ENCODE measurements around the gene ARHGAP22.

Gene ARHGAP22

DNA sequence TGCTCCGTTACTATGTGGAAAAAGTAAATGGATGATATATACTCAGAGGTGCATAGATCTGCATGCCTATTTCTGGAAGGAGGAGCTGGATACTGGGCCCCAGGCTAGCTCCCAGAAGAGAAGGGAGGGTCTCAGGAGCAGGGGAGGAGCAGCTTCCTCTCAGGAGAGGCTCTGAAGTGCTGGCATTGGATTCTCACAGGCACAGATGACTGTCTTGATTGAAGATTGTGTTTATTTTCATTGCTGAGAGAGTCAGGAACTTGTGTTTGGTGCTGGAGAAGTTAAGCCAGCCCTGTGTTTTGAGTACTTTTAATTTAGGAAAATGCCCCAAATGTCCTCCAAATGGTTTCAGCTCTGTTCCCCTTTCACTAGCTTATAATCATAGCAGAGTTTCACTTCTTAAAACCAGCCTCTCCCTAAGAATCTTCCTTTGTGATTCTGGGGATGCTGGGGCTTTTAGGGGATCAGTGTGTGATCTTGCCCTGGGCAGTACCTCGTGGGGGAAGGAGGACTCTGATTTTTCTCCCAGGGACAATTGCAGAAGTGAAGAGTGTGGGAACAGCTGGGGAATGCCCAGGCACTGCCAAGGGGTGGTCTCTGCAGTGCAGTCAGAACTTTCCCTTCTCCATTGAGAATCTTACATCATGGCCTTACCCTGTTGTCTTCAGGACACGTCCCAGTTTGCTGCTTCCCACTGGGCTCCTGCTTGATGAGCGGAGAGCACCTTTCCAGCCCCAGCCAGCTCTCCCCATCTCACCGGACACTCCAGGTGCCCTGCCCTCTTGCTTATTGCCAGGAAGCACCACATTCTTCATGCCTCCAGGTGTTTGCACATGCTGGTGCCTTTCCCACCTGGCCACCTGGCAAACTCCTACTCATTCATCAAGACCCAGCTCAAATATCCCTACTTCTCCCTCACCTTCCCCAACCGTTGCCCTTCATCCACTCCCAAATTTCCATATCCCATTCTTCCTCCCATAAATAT, 102.8 kb downstream of the ARHGAP22 start:
- in situ Hi-C loops (cut with MboI; ENCODE audit: low sequenced_read_pairs) = no loop called here

DNA sequence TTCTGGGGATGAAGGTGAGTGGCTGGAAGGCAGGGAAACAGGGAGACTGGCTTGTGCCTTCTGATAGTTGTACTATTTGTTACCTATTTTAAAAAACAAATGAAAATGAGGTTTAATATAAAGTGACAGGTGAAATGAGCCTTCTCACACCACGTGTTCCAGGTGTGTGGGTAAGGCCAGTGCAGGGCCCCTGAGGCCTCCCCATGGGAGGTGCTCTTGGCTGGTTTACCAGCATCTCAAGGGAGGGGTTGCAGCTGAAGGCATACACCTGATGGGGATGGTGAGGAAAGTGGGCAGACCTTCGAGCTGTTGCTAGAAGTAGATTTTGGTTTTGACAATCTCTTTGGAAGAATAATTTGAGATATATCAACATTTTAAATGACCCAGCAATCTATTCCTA, 103.6 kb downstream of the ARHGAP22 start:
- in situ Hi-C loops (cut with MboI; ENCODE audit: low sequenced_read_pairs) = no loop called here

DNA sequence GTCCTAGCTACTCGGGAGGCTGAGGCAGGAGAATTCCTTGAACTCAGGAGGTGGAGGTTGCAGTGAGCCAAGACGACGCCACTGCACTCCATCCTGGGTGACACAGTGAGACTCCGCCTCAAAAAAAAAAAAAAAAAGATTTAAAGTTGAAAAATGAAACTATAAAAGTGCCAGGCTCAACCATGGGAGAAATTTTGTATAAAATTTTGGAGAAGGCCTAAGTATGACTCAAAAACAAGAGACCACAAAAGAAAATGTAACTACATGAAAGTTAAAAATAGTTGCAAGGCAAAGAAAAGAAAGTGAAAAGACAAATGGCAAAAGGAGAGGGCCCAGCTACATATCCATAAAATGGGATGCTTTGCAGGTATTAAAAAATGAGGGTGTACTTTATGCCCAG, 104.1 kb downstream of the ARHGAP22 start:
- in situ Hi-C loops (cut with MboI; ENCODE audit: low sequenced_read_pairs) = no loop called here

DNA sequence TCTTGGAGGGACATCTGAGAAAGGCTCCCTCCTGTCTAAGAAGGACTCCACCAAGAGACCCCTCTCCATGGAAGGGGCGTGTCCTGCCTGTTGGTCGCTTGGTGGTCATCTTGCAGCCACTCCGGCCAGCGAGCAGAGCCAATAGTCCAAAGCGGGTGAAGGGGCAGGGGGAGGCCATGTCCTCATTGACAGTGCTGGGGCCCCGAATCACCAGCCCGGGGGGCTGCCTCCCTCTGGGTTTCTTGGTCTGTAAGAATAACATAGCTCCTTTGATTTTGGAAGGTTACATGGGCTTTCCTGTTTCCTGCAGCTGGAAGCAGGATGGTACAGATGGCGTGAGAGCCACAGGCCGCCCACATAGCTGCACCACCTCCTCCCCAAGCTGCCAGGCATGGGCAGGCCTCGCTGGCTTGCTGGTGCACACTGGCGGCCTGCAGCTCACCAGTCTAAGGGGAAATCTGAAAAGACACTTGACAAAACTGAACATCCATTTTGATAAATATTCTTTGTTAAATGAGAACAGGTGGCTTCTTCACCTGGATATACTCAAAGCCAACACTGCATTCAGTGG, 105.8 kb downstream of the ARHGAP22 start:
- in situ Hi-C loops (cut with MboI; ENCODE audit: low sequenced_read_pairs) = no loop called here

DNA sequence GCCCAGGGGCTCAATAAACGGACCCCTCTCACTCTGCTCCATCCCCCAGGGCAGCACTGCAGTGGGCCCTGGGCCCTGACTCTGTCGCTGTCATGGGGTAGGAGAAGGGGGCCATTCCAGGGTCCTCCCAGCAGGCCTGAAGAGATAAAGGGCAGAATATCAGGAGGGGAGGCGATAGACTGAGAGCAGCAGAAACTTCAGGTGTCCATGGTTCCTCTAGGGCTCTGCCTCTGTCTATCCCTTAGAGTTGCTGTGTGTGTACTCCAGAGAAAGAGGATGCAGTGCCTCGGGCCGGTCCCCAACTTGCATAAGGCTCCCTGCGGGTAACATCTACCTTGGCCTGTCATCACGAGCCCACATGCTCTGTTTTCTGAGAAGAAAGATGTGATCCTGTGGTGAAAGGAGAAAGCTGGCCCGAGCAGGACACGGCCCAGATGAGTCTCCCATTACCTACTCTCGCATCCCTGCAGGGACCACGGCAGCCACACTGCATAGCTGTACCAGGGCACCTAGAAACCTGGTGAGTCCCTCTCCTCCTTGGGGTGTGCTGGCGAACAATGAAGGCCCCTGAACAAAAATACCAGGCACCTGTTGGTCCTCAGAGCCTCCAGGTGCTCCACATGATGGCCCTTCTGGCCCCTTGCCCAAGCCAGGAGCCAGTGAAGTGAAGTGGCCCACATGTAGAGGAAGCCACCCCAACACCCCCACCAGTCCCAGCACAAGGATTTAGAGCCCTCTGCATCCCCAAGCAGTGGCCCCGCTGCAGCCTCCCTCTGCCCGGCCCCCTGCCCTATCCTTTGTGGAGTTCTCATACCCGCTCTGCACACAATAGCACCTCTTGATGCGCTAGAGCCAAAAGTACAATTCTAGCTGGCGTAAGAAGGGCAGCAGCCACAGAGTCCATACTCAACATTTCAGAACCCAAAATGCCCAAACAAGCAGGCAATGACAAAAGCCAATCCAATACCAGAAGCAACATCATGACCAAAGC, 106.8 kb downstream of the ARHGAP22 start:
- in situ Hi-C loops (cut with MboI; ENCODE audit: low sequenced_read_pairs) = no loop called here

DNA sequence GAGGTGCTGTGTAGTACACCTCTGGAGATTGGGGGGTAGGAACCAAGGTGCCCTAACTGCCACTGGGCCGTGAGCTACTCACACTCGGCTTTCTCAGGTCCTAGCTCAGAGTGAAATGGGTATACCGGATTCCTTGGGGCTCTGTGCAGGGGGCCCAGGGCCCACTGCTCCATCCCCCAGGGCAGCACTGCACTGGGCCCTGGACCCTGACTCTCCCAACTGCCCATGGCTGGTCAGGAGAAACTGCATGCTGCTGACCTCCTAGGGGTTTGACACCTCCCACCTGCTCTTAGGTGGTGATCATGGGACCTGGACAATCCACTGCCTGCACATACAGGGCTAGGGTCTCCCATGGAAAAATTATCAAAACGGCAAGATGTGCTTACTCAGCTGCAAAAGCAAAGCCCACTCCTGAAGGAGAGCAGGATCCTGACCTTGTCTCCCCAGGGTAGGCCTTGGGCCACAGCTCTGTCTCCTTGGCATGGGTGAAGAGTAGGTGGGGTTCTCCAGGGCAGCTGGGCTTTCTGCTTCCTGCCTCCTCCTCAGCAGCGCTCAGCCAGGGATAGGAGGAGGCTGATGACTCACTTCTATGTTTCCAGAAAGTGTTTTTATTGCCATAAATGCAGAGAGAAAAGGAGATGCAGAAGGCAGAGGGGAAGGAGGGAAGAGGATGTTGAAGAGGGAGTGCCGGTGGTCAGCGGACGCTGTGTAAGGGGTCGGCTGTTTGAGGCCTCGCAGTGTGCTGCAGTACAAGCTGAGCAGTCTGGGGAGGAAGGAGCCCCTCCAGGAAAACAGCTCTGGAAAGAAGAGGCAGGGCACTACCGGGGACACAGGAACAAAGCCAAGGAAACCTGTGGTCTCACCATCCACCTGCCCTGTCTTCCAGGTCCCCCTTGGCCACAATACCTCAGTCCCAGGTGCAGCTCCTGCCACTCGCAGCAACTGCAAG, 107.8 kb downstream of the ARHGAP22 start:
- in situ Hi-C loops (cut with MboI; ENCODE audit: low sequenced_read_pairs) = no loop called here

DNA sequence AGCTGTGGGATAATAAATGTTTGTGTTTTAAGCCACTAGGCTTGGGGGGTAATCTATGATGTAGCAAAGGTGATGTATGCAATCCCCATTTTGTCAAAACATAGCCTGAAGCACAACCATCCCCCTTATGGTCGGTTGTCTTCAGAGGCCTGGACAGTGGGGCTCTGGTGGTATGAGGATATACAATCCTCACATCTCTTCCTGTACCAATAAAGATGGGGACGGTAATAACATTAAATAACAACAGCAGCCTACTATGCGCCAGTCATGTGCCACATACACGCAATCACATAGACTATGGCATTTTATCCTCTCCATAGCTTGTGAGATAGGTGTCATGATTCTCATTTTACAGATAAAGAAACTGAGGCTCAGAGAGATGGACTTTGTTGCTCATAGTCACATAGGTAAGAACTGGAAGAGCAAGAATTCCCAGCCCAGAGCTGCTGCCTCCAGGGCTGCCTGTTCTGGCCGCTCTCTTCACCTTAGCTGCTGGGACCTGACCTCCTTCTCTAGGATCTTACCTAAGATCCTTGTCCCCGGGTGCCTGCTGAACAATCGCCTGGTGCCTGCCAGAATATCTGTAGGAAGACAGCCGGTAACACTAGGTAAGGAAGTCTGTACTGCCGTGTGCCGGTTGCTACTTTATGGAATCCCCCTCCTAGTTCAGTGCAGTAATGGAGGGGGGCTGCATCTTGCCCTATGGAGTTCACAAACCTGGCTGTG, 108.6 kb downstream of the ARHGAP22 start:
- in situ Hi-C loops (cut with MboI; ENCODE audit: low sequenced_read_pairs) = no loop called here

DNA sequence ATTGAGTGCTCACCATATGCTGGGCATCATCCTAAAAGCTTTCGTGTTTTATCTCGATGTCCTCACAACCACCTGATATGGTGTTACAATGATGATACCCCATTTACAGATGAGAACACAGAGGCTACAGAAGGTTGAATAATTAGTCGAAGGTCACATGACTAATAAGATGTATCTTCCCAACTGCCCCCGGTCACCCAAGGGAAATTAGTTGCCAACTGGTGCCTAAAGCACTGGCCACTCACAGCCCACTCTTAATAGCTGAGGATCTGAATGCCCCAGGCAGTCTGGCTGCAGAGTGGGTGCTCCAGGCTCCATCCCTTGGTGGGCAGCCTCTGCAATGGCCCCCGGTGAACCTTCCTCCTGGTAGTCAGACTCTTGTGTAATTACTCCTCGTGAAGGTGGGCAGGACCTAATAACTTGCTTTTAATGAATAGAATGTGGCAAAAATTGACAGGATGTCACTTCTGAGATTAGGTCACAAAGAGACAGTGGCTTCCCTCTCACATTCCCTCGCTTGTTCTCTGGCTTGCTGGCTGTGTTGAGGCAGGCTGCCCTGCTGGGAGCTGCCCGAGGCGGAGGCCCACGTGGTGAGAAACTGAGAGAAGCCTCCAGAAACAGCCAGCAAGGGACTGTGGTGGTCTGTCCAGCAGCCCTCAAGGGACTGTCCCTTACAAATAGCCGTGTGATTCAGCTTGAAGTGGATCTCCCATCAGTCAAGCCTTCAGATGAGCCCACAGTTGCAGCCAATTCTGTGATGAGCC, 109.4 kb downstream of the ARHGAP22 start:
- in situ Hi-C loops (cut with MboI; ENCODE audit: low sequenced_read_pairs) = no loop called here

DNA sequence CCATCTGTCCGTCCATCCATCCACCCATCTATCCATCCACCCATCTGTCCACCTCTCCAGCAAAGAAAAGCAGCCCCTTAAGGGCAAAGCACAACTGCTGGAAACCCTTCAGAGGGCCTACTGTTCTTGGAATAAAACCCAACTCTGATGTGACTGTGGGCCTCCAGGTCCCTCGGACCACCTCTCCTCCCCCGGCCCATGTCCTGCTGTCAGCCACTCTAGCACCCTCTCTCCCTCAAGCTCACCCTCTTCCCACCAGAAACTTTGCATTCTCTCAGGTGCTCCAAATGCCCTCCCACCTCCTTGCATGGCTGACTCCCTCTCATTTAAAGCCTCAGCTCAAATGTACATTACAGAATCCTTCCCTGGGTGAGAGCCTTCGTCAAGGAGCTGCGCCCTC, 110.3 kb downstream of the ARHGAP22 start:
- in situ Hi-C loops (cut with MboI; ENCODE audit: low sequenced_read_pairs) = no loop called here

DNA sequence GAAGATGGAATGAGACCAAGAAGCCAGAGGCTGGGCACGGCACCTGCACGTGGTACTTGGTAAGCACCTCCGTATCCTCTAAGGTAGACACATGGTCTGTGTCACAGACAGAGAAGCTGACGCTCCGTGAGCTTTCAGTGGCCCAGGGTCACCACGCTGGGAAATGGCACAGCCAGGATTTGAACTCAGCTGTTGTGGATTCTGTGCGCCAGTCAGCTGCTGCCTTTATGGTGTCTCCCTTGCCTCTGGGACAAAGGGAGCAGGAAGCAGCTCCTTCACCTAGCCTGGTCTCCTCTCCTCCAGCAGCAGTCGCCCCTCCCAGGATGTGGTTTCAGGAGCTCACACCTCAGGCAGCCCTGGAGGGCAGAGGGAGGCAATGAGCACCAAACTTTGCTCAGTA, 110.8 kb downstream of the ARHGAP22 start:
- in situ Hi-C loops (cut with MboI; ENCODE audit: low sequenced_read_pairs) = no loop called here

DNA sequence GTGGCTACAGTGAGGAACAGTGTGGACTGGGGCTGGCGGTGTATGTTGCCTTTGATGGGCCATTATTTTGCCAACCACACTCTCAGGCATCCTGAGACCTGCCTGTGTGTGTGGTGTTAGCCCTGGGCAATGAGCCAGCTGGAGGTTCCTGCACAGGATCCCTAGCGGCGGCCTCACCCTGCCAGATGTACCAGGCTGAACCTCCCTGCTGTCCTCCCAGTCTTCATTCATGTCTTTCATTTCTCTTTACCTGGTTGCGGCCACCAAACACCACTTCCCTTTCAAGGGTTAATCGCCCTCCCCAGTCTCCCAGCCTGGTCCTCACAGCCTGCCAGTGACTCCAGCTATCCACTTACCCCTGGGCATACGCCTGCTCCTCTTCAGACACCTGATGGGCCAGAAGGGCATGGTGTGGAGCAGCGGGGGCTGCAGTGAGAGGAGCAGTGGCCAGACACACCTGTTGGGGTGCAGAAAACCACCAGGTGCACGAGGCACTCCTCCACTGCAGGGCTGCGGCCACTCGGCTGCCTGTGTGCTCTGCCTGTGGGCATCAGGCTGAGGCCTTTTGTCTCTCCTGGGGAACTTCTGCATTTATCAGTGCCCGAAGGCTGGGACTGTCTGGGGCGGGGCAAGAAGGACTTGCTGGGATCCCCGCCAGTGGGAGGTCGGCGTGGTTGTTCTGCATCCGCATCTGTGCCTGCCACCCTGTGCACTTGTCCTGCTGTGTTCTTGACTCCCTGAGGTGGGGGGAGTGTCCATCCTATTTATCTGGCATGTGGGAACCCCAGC, 111.6 kb downstream of the ARHGAP22 start:
- in situ Hi-C loops (cut with MboI; ENCODE audit: low sequenced_read_pairs) = no loop called here

DNA sequence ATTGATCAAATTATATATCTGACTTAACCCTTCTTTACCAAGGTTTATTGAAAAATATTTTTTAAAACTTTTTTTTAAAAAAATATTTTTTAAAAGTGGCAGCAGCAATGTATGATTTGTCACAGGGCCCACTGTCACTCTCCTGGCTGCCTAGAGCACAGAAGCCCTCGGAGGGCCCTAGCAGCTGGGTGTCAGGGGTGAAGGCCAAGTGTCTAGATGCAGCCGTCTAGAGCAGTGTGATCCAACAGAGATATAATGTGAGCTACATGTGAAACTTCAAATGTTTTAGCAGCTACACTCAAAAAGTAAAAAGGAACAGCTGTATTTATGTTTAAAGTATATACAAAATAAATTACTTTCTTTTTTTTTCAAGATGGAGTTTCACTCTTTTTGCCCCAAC, 112.7 kb downstream of the ARHGAP22 start:
- in situ Hi-C loops (cut with MboI; ENCODE audit: low sequenced_read_pairs) = no loop called here

DNA sequence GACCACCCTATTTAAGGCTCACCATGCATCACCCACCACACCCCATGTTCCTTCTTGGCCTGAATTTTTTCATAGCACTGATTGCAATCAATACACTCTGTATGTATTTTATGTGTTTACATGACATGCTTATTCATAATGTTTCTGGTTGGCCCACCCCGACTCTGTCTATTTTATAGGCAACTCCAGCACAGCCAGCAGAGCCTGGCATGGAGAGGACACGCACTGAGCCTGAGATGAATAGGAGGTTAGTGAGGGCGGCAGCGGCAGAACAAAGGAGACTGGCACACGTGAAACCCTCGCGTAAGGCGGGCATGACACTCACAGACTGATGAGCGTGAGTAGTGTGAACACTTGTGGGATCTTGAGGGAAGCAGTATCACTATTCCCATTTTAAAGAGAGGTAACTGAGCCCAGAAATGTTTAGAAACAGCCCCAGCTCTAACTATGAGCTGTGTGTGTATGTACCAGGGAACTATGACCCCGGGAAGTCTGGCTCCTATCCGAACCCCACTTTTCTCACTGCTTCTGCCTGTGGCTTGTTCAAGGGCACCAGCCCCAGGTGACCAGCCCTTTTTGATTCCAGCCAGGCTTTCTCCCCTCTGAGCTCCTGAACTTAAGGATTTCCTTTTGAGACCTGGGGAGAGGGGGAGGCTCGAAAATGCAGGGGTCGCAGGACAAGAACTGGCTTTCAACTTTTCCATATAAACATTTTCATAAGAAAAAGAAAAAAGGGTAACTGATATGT, 113.3 kb downstream of the ARHGAP22 start:
- in situ Hi-C loops (cut with MboI; ENCODE audit: low sequenced_read_pairs) = no loop called here

DNA sequence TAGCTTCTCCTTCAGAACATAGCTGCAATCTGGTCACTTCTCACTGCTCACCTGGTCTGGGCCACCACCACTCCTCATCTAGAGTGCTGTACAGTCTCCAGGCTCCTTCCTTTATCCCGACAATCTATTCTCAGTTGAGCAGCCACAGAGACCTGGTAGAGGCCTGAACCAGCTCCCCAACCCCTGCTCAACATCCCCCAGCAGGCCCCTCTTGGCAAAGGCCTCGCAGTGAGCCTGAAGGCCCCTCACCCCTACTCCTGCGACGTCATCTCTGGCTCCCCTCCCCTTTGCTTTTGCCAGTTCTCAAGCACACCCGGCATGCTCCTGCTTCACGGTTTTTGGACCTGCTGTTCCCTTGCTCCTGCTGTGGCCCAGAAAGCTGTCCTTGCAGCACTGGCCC, 113.9 kb downstream of the ARHGAP22 start:
- in situ Hi-C loops (cut with MboI; ENCODE audit: low sequenced_read_pairs) = no loop called here

DNA sequence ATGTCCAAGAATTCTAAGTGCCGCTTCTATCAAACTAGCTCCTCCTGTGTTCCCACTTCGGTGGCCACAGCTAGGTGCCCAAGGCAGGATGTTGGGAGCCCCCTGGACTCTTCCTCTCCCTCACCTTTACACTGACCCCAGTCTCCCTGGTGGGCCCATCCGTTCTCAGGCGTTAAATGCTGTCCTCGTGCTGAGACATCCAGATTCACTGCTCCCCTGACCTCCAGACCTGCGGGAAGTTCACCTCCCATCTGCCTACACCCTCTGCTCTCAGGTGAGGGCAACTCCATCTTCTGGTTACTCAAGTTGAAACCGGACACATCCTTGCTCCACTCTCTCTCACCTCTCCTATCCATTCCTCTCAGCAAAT, 114.3 kb downstream of the ARHGAP22 start:
- in situ Hi-C loops (cut with MboI; ENCODE audit: low sequenced_read_pairs) = no loop called here

DNA sequence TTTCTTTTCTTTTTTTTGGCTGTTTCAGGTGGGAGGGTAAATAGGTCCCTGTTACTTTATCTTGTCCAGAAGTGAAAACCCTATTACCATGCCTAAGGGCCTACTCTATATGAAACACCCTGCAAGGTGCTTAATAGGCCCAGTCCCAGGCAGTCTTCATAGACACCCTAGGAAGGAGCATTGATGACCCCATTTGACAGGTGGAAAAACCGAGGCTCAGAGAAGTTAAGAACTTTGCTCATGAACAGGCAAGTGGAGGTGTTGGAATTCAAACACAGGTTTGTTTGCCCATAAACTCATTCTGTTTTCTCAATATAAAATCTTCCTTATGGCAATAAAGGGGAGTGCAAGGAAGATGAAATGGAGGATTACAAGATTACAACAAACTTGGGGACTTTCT, 115.8 kb downstream of the ARHGAP22 start:
- in situ Hi-C loops (cut with MboI; ENCODE audit: low sequenced_read_pairs) = no loop called here

DNA sequence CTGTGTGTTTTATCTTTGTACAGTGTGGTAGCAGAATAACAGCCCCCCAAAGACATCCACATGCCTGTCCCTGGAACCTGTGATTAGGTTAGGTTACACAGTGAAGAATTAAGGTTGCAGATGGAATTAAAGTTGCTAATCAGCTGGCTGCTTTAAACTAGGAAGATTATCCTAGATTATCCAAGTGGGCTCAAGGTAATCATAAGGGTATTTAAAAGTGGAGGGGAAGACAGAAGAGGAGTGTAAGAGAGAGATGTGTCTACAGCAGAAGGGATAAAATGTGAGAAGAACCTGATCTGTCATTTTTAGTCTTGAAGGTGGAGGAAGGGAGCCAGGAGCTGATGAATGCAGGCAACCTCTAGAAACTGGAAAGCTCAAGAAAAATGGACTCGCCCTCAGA, 117.6 kb downstream of the ARHGAP22 start:
- in situ Hi-C loops (cut with MboI; ENCODE audit: low sequenced_read_pairs) = no loop called here
